Neural cell (in vitro differentiated cells): Measurements from ENCODE around the gene CWC27. TPM values are rescaled to one million over a fixed set of nuclear protein-coding genes. Genes with fewer than 3 reads are reported as not detected.

Experiments
- H2AFZ ChIP-seq: fragments of 200-600, 300-800 bp; sonication (generic), shearing (Covaris generic); 2 replicates; pipeline ENCODE4 v1.6.0; 2014; ENCODE audit warnings: low read depth, mild to moderate bottlenecking, antibody characterized with exemption, low read length, moderate library complexity
- H3F3A ChIP-seq: fragments of 200-600 bp; shearing (Covaris generic); 2 replicates; pipeline ENCODE4 v1.6.1; 2016; ENCODE audit warnings: mild to moderate bottlenecking, moderate library complexity, mixed read lengths, antibody characterized with exemption, low read length; ENCODE audit not compliant: insufficient read depth, poor library complexity, severe bottlenecking
- H3K27ac ChIP-seq: fragments of 200-600, 300-800 bp; sonication (generic), shearing (Covaris generic); 2 replicates; pipeline ENCODE4 v1.5.1; 2014; ENCODE audit warnings: mild to moderate bottlenecking, low read length, moderate library complexity
- H3K27me3 ChIP-seq: fragments of 300-800, 200-600 bp; sonication (generic), shearing (Covaris generic); 2 replicates; pipeline ENCODE4 v1.6.0; 2014; ENCODE audit warnings: mild to moderate bottlenecking, low read depth, low read length, moderate library complexity; ENCODE audit not compliant: insufficient read depth
- H3K36me3 ChIP-seq: fragments of 300-800, 200-600 bp; sonication (generic), shearing (Covaris generic); 2 replicates; pipeline ENCODE4 v1.5.1; 2014; ENCODE audit warnings: mild to moderate bottlenecking, antibody characterized with exemption, low read length, moderate library complexity; ENCODE audit not compliant: insufficient read depth
- H3K4me2 ChIP-seq: fragments of 300-800, 200-600 bp; sonication (generic), shearing (Covaris generic); 2 replicates; pipeline ENCODE4 v1.6.0; 2014; ENCODE audit warnings: mild to moderate bottlenecking, low read length
- H3K4me3 ChIP-seq: fragments of 300-800, 200-600 bp; sonication (generic), shearing (Covaris generic); 2 replicates; pipeline ENCODE4 v1.5.1; 2014; ENCODE audit warnings: mild to moderate bottlenecking, low read length, moderate library complexity
- H3K79me2 ChIP-seq: fragments of 200-600 bp; shearing (Covaris generic); replicated peaks from 2 replicates; pipeline ENCODE4 v1.6.0; 2014; ENCODE audit warnings: mild to moderate bottlenecking, low read length, moderate library complexity; ENCODE audit not compliant: insufficient read depth
- H3K9ac ChIP-seq: fragments of 300-800, 200-600 bp; sonication (generic), shearing (Covaris generic); 2 replicates; pipeline ENCODE4 v1.6.1; 2016; ENCODE audit warnings: mild to moderate bottlenecking, low read length, mixed read lengths
- H3K9me2 ChIP-seq: fragments of 200-600 bp; shearing (Covaris generic); 2 replicates; pipeline ENCODE4 v1.6.1; 2016; ENCODE audit warnings: mild to moderate bottlenecking, low read length, mixed read lengths; ENCODE audit not compliant: insufficient read depth
- H3K9me3 ChIP-seq: fragments of 200-600, 300-800 bp; sonication (generic), shearing (Covaris generic); 2 replicates; pipeline ENCODE4 v1.6.1; 2016; ENCODE audit warnings: mild to moderate bottlenecking, mixed run types, low read length, moderate library complexity, mixed read lengths
- H4K20me1 ChIP-seq: fragments of 200-600 bp; shearing (Covaris generic); 2 replicates; pipeline ENCODE4 v1.6.1; 2016; ENCODE audit warnings: mild to moderate bottlenecking, mixed run types; ENCODE audit not compliant: insufficient read depth
- EP300 ChIP-seq: fragments of 450-650 bp; conservative IDR thresholded peaks from 2 replicates; pipeline ENCODE4 v1.6.1; 2014; ENCODE audit warnings: antibody characterized with exemption, mild to moderate bottlenecking, moderate library complexity; ENCODE audit not compliant: poor library complexity, severe bottlenecking
- EZH2 ChIP-seq: fragments of 200-600, 300-800 bp; shearing (Covaris generic), sonication (generic); IDR thresholded peaks from 2 replicates; pipeline ENCODE4 v1.6.1; 2014; ENCODE audit warnings: antibody characterized with exemption, low read length, borderline replicate concordance, mild to moderate bottlenecking; ENCODE audit not compliant: insufficient read depth, poor library complexity, severe bottlenecking
- MXI1 ChIP-seq: fragments of 450-650 bp; conservative IDR thresholded peaks from 2 replicates; pipeline ENCODE4 v1.6.1; 2014; ENCODE audit warnings: antibody characterized with exemption, mild to moderate bottlenecking; ENCODE audit not compliant: poor library complexity, severe bottlenecking
- POLR2AphosphoS5 ChIP-seq: IDR thresholded peaks from 2 replicates; pipeline ENCODE4 v1.6.1; 2012
- RAD21 ChIP-seq: fragments of 450-650 bp; conservative IDR thresholded peaks from 2 replicates; pipeline ENCODE4 v1.6.1; 2014; ENCODE audit warnings: antibody characterized with exemption, mild to moderate bottlenecking, moderate library complexity
- SMC3 ChIP-seq: fragments of 450-650 bp; conservative IDR thresholded peaks from 2 replicates; pipeline ENCODE4 v1.6.1; 2014; ENCODE audit warnings: antibody characterized with exemption, mild to moderate bottlenecking, moderate library complexity; ENCODE audit not compliant: poor library complexity
- TAF1 ChIP-seq: IDR thresholded peaks from 2 replicates; pipeline ENCODE4 v1.6.1; 2012; ENCODE audit warnings: low read depth
- polyA plus RNA-seq: library from polyadenylated mRNA; depleted of rRNA; stranded (reverse); fragments of >200 nt; gene quantifications from 2 replicates; pipeline ENCODE4 v1.2.3, GENCODE V29; 2014
- TF ChIP-seq, protein P1 (sequence below): IDR thresholded peaks from 2 replicates; pipeline ENCODE4 v1.6.1; 2012; ENCODE audit warnings: borderline replicate concordance
- TF ChIP-seq, protein P2 (sequence below): fragments of 450-650 bp; IDR thresholded peaks from 2 replicates; pipeline ENCODE4 v1.5.1; 2014; ENCODE audit warnings: antibody characterized with exemption, mild to moderate bottlenecking, moderate library complexity; ENCODE audit not compliant: poor library complexity, severe bottlenecking

CWC27 gene
- polyA plus RNA-seq, 1 donor from 2014 or later = 26.2 TPM

DNA sequence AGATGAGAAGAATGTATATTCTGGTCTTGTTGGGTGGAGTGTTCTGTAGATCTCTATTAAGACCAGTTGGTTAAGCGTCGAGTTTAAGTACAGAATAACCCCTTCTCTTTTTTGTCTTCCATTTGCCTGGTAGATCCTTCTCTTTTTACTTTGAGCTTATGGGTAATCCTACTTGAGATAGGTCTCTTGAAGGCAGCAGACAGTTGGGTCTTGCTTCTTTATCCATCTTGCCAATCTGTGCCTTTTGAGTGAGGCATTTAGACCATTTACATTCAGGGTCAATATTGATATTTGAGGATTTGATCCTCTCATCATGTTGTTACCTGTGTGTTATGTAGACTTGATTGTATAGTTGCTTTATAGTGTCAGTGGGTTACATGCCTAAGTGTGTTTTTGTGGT lies 152.7 kb downstream of the CWC27 start:
- Histone ChIP-seq H3F3A (no peaks in the 10 kb centered on the region), H3K4me2 (no peak overlapping the region), H3K4me3 (no peak overlapping the region), H3K36me3 (no peaks in the 10 kb centered on the region), H3K27ac (no peak overlapping the region), H3K79me2 (no peaks in the 10 kb centered on the region), H2AFZ (no peak overlapping the region), H3K9me3 (no peaks in the 10 kb centered on the region), H3K27me3 (no peaks in the 10 kb centered on the region), H3K9me2 (no peaks in the 10 kb centered on the region), H3K9ac (no peak overlapping the region), H4K20me1 (no peaks in the 10 kb centered on the region)
- TF ChIP-seq POLR2AphosphoS5 = no peak
- TF ChIP-seq, protein P1, sequence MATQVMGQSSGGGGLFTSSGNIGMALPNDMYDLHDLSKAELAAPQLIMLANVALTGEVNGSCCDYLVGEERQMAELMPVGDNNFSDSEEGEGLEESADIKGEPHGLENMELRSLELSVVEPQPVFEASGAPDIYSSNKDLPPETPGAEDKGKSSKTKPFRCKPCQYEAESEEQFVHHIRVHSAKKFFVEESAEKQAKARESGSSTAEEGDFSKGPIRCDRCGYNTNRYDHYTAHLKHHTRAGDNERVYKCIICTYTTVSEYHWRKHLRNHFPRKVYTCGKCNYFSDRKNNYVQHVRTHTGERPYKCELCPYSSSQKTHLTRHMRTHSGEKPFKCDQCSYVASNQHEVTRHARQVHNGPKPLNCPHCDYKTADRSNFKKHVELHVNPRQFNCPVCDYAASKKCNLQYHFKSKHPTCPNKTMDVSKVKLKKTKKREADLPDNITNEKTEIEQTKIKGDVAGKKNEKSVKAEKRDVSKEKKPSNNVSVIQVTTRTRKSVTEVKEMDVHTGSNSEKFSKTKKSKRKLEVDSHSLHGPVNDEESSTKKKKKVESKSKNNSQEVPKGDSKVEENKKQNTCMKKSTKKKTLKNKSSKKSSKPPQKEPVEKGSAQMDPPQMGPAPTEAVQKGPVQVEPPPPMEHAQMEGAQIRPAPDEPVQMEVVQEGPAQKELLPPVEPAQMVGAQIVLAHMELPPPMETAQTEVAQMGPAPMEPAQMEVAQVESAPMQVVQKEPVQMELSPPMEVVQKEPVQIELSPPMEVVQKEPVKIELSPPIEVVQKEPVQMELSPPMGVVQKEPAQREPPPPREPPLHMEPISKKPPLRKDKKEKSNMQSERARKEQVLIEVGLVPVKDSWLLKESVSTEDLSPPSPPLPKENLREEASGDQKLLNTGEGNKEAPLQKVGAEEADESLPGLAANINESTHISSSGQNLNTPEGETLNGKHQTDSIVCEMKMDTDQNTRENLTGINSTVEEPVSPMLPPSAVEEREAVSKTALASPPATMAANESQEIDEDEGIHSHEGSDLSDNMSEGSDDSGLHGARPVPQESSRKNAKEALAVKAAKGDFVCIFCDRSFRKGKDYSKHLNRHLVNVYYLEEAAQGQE = no peak
- TF ChIP-seq RAD21 = no peak
- TF ChIP-seq, protein P2, sequence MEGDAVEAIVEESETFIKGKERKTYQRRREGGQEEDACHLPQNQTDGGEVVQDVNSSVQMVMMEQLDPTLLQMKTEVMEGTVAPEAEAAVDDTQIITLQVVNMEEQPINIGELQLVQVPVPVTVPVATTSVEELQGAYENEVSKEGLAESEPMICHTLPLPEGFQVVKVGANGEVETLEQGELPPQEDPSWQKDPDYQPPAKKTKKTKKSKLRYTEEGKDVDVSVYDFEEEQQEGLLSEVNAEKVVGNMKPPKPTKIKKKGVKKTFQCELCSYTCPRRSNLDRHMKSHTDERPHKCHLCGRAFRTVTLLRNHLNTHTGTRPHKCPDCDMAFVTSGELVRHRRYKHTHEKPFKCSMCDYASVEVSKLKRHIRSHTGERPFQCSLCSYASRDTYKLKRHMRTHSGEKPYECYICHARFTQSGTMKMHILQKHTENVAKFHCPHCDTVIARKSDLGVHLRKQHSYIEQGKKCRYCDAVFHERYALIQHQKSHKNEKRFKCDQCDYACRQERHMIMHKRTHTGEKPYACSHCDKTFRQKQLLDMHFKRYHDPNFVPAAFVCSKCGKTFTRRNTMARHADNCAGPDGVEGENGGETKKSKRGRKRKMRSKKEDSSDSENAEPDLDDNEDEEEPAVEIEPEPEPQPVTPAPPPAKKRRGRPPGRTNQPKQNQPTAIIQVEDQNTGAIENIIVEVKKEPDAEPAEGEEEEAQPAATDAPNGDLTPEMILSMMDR = no peak
- TF ChIP-seq EP300 = no peak
- no peak for TF ChIP-seq MXI1
- no peak for TF ChIP-seq SMC3
- no peak for TF ChIP-seq TAF1
- no peak for TF ChIP-seq EZH2

DNA sequence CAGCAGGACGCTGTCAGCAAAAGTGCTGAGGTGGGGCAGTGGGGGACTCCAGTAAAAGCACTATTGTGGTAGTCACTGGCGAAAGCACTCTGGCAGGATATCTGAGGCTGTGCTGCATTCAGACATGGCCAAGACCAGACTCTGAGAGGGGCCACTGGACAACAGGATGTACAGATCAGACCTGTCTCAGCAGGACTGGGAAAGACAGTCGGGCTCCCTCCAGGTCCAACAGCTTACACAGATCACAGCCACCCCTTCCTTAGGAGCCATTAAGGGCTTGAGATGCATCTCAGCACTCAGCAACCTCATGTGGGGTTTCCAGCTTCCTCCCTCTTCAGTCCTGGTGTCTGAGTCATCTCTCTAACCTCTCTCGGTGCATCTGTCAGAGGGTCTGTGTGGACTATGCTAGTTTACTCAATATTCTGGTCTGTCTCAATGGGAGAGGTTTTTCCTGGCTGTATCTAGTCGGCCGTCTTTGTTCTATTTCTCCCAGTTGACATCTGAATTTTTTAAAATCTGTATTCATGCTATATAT lies 154.5 kb downstream of the CWC27 start:
- no peak overlapping the region for H3K4me2 ChIP-seq

More for the DNA sequence above, 154.5 kb downstream of the CWC27 start:
- no peaks in the 10 kb centered on the region for H3K79me2 ChIP-seq
- H3K9me2 ChIP-seq = no peaks in the 10 kb centered on the region
- TF ChIP-seq POLR2AphosphoS5 (no peak), EP300 (no peak), RAD21 (no peak), MXI1 (no peak), TAF1 (no peak), SMC3 (no peak)
- TF ChIP-seq, protein P2 = no peak
- TF ChIP-seq, protein P1 = no peak
- H3K36me3 ChIP-seq = no peaks in the 10 kb centered on the region
- H3K9ac ChIP-seq = no peak overlapping the region
- H3K27ac ChIP-seq = no peak overlapping the region
- H2AFZ ChIP-seq = no peak overlapping the region
- H3K9me3 ChIP-seq = no peaks in the 10 kb centered on the region
- no peaks in the 10 kb centered on the region for H3F3A ChIP-seq
- no peaks in the 10 kb centered on the region for H4K20me1 ChIP-seq
- no peak overlapping the region for H3K4me3 ChIP-seq
- no peaks in the 10 kb centered on the region for H3K27me3 ChIP-seq
